ENCODE data around the gene ADARB2.

- TF ChIP-seq YY1 (IDR thresholded peaks at IDR 0.05; ENCODE audit: low read depth) = no peak
- no peak for TF ChIP-seq REST (IDR thresholded peaks at IDR 0.05; ENCODE audit: low read depth)
Measured at GRCh38 chr10:1171182-1171581, 566.1 kb downstream of the ADARB2 start.

Measured in Ishikawa (cell line).